ENCODE results near the gene ACSF3.

DNA sequence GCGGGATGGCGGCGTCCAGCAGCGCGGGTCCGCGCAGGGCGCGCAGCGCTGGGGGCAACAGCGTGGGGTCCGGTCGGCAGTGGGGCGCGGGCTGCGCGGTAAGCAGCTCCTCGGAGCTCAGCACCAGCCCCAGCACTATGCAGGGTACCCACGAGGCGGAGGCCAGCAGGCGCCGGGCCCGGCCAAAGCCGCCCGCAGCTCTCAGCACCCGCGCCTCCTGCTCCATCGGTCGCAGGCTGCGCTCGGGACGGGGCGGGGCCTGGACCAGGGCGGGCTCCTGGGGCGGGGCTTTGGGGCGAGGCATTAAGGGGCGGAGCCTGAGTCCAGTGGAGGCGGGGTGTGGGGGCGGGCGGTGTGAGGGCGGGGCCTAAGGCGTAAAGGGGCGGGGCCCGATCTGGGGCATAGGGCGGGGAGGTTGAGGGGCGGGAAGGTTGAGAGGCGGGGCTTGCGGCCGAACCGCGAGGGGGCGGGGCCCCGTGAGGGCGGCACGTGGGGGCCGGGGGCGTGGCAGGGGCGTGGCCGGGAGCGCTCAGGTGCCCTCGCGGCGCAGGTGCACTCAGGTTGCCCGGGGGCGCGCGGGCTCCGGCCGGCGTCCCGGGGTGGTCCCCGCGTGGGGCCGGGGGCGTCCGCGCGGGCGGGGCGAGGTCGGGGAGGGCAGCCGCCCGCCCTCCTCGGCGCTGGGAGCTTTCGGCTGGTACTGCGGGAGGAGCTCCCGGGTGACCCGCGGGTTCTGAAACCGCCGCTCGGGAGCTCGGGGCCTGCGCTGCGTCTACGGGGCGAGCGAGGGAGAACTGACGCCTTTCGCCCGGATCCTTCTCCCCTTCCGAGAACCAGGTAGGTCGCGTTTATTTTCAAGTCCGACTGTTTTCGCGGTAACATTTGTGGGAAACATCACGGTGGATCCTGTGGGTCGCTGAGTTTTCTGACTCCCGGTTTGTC lies 108.1 kb downstream of the ACSF3 start:
- TF ChIP-seq, protein P1, sequence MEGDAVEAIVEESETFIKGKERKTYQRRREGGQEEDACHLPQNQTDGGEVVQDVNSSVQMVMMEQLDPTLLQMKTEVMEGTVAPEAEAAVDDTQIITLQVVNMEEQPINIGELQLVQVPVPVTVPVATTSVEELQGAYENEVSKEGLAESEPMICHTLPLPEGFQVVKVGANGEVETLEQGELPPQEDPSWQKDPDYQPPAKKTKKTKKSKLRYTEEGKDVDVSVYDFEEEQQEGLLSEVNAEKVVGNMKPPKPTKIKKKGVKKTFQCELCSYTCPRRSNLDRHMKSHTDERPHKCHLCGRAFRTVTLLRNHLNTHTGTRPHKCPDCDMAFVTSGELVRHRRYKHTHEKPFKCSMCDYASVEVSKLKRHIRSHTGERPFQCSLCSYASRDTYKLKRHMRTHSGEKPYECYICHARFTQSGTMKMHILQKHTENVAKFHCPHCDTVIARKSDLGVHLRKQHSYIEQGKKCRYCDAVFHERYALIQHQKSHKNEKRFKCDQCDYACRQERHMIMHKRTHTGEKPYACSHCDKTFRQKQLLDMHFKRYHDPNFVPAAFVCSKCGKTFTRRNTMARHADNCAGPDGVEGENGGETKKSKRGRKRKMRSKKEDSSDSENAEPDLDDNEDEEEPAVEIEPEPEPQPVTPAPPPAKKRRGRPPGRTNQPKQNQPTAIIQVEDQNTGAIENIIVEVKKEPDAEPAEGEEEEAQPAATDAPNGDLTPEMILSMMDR (IDR thresholded peaks at IDR 0.05), result no peak
- TF ChIP-seq POLR2A (IDR thresholded peaks at IDR 0.05), result no peak

All from sigmoid colon (tissue), 3 donors.